SKM-1 (cell line): ENCODE results near the gene PARP12.

Experiments
- DNase-seq: peaks from one replicate; lab custom pipeline; 2025; ENCODE audit not compliant: unreplicated experiment; lab: John Stamatoyannopoulos, UW

Gene PARP12

GRCh38 chr7:139993169-139993568 is 69.6 kb downstream of the PARP12 start:
- DNase-seq: no peak

- no peak for DNase-seq
Measured at GRCh38 chr7:139992353-139993044, 70.3 kb downstream of the PARP12 start.

GRCh38 chr7:139991911-139992310 is 70.8 kb downstream of the PARP12 start:
- DNase-seq: no peak

- DNase-seq: no peak
Measured at GRCh38 chr7:139991269-139991666, 71.5 kb downstream of the PARP12 start.

- DNase-seq: no peak
Measured at GRCh38 chr7:139990571-139991268, 72.0 kb downstream of the PARP12 start.

GRCh38 chr7:139990142-139990535 is 72.6 kb downstream of the PARP12 start:
- DNase-seq: no peak

- DNase-seq: no peak
Measured at GRCh38 chr7:139989366-139990141, 73.2 kb downstream of the PARP12 start.

GRCh38 chr7:139987691-139988516 is 74.8 kb downstream of the PARP12 start:
- DNase-seq: no peak

- no peak for DNase-seq
Measured at GRCh38 chr7:139985811-139986210, 76.9 kb downstream of the PARP12 start.

GRCh38 chr7:139984642-139985539 is 77.9 kb downstream of the PARP12 start:
- DNase-seq: no peak

GRCh38 chr7:139982927-139983920 is 79.5 kb downstream of the PARP12 start:
- DNase-seq: no peak

GRCh38 chr7:139981511-139981895 is 81.2 kb downstream of the PARP12 start:
- DNase-seq: no peak

GRCh38 chr7:139976838-139977656 is 85.7 kb downstream of the PARP12 start:
- no peak for DNase-seq

GRCh38 chr7:139976055-139976837 is 86.5 kb downstream of the PARP12 start:
- DNase-seq: no peak

GRCh38 chr7:139974179-139974811 is 88.5 kb downstream of the PARP12 start:
- no peak for DNase-seq
